NAMALWA (cell line): ENCODE data around the gene RBM15B.
A peak's percentile ranks its signal among the peaks of the same experiment; 100 is the strongest.
"Not testable (repeated sequence)": the region's sequence is repeated elsewhere in the genome, so short reads cannot be mapped to it uniquely, and the experiment has no call there.

Source experiments
- DNase-seq: peaks from one replicate; pipeline ENCODE4 v3.0.0-alpha.2; 2015; ENCODE audit warnings: low spot score

Gene RBM15B, protein sequence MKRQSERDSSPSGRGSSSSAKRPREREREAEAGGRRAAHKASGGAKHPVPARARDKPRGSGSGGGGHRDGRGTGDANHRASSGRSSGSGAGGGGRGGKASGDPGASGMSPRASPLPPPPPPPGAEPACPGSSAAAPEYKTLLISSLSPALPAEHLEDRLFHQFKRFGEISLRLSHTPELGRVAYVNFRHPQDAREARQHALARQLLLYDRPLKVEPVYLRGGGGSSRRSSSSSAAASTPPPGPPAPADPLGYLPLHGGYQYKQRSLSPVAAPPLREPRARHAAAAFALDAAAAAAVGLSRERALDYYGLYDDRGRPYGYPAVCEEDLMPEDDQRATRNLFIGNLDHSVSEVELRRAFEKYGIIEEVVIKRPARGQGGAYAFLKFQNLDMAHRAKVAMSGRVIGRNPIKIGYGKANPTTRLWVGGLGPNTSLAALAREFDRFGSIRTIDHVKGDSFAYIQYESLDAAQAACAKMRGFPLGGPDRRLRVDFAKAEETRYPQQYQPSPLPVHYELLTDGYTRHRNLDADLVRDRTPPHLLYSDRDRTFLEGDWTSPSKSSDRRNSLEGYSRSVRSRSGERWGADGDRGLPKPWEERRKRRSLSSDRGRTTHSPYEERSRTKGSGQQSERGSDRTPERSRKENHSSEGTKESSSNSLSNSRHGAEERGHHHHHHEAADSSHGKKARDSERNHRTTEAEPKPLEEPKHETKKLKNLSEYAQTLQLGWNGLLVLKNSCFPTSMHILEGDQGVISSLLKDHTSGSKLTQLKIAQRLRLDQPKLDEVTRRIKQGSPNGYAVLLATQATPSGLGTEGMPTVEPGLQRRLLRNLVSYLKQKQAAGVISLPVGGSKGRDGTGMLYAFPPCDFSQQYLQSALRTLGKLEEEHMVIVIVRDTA

DNA sequence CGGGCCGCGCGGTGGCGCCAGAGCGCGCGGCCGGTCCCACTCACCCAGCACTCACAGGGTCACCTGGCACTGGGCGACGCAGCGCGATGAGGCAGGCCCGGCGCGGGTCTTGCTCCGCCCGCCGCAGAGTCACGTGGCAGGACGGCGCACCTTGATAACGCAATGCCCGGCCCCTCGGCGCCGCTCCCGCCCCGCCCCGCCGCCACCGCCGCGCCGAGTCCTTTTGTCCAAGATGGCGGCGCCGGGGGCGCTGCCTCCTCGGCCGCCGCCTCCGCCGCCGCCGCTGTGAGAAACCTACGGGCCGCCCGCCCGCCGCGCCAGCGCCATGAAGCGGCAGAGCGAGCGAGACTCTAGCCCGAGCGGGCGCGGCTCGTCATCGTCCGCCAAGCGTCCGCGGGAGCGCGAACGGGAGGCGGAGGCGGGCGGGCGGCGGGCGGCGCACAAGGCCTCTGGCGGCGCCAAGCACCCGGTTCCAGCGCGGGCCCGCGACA, at the start of gene RBM15B:
Gene RBM15B, plus strand, starts transcription at position 211 of the 491 bp plus-strand sequence. Its CDS starts 115 bp downstream, at position 326.
- DNase-seq: peak; percentile 91

DNA sequence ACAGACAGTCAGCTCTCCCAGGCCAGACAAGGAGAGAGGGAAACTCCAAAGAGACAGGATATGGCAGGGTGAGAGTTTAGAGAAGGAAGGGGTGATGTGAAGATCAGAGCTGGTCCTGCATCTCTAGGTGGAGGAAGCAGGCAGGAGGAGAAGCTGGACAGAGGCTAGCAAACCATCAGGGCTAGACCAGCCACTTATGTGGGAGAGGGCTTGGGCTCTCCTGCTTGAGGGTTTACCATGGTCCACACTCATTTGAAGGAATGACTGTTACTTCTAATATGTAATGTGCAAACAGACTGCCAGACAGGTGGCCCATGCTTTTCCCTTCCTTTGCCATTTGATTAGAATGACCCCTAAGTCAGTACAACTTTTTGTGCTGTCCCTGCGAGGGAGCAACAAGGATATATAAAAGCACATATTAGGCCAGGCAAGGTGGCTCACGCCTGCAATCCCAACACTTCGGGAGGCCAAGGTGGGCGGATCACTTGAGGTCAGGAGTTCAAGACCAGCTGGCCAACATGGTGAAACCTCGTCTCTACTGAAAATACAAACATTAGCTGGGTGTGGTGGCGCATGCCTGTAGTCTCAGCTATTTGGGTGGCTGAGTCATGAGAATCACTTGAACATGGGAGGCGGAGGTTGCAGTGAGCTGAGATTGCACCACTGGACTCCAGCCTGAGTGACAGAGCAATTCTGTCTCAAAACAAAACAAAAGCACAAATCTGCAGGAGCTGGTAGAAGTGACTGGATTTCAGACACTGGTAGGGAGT, 47.0 kb upstream of the RBM15B start:
- DNase-seq: no peak

DNA sequence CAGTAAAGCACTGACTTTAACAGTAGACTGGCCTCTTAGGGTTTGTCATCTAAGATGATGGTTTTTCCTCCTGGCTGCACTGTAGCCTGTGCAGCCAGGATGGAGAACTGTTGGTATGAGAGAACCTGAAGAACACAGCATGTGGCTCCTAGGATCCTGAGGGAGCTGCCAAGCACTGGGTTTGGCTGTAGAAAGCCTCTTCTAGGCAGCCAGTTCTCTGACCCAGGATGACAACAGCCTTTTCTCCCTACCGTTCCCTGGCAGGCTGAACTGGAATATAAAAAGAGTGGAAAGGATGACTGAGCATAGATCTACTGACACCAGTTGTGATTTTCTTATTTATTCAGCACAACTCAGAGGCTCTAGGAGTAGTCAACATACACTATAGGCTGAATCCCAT, 40.3 kb upstream of the RBM15B start:
- DNase-seq: no peak

DNA sequence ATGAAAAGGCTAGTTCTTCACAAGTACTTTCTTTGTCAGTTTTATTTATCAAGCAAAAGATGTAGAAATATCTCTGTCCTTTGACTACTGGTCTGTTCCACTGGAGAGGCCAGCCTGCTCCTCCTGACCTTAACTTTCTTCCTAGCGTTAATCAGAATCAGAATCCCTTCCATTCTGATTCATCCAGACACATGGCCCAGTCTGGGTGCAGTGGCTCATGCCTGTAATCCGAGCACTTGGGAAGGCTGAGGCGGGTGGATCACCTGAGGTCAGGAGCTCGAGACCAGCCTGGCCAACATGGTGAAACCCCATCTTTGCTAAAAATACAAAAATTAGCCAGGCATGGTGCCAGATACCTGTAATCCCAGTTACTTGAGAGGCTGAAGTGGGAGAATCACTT, 38.0 kb upstream of the RBM15B start:
- no peak for DNase-seq

DNA sequence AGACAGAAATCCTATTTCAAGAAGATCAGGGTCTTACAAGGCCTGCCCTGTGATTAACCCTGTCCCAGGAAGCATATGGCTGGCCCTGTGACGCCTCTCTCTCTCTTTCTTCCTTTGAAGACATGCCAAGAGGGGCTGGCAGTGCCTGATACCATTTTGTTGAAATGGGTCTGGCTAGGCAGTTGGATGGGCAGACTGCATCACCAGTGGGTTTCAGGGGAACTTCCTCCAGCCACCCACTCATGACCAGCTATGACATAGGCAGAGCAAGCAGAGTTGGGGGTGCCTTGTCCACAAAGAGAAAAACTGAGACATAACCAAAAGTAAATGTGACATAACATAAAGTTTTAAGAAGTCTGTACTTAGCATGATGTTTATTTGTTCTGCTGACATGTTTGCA, 37.4 kb upstream of the RBM15B start:
- no peak for DNase-seq

DNA sequence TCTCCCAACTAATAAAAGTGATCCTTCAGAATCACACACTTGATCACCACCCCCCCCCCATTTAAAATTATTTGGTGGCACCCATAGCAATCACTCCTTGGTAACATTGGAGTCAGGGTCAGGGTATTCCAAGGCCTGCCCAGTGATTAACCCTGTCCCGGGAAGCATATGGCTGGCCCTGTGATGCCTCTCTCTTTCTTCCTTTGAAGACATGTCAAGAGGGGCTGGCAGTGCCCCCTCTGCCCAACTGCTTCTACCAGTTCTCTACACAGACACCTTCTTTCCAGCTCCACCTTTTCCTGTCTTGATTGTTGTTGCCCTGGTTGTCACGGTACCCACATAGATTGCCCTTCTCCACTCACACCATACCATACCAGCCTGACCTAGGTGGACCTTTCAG, 36.9 kb upstream of the RBM15B start:
- no peak for DNase-seq

DNA sequence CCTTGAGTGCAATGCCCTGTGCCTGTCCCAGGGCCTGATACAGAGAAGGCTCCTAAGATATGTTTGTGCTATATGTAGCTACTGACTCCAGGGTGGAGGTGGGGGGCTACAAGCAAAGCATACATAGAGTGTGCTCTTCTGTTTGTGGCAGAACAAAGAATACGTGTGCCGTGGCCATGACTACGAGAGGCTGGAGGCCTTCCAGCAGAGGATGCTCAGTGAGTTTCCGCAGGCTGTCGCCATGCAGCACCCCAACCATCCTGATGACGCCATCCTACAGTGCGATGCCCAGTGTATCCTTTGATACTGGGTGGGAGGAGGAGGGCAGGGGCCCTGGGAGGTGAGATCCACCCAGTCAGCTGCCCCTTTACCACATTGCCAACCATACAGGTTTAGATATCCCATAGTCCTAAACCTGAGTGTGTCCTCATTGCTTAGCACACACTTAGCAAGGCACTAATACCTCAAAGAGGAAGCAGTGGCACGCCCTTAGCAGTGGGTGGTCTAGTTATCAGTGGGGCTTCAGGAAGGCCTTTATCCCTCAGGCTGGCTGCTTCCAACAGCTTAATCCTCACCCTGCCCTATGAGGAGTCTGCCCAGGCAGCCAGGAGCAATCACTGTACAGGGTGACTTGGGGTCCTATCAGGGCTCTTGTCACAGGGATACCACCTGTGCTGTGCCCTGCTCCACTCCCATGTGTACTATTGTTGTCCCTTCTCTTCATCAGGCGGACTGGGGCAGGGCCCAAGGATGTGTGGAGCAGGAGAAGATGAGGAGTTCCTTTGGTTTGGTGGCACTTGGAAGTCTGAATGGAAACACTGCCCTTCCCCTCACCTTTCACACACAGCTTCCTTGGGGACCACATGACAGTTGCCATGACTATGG, 36.1 kb upstream of the RBM15B start:
- DNase-seq: no peak

DNA sequence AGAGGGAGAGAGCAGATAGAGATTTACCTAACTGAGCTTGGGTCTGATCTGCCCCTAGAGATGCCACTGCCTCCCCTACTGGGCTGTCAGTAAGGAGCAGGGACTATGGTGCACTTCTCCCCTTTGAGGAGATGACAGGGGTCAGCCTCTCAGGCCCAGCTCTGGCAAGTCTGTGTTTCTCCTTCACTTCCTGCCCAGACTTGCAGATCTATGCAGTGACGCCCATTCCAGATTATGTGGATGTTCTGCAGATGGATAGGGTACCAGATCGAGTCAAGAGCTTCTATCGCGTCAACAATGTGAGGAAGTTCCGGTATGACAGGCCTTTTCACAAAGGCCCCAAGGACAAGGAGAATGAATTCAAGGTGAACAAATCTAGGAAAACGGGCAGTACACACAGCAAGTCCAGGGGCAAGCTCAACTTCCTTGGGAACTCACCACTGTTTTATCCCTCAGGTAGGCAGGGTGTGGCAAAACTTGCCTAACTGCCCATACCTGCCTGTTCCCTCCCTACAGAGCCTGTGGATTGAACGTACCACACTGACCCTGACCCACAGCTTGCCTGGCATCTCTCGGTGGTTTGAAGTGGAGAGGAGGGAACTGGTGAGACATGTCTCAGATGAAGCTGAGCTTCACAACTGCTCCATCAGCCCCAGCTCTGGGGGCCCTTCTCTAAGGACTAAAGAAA, 35.0 kb upstream of the RBM15B start:
- DNase-seq: no peak

DNA sequence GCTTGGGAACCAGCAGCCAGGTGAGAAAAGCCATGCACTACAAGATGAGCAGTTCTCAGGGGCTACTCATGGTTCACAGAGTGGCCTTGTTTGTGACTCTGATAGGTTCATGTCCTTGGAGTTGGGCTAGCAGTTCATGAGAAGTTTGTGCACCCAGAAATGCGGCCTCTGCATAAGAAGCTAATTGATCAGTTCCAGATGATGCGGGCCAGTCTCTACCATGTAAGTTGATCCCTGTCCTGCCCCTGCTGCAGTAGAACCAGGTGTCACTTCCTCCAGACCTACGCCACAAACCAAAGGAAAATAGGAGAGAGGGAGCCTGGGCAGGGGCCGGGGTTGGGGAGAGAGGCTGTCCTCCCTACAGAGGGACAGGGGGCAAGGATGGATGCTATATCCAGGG, 33.2 kb upstream of the RBM15B start:
- DNase-seq: no peak

DNA sequence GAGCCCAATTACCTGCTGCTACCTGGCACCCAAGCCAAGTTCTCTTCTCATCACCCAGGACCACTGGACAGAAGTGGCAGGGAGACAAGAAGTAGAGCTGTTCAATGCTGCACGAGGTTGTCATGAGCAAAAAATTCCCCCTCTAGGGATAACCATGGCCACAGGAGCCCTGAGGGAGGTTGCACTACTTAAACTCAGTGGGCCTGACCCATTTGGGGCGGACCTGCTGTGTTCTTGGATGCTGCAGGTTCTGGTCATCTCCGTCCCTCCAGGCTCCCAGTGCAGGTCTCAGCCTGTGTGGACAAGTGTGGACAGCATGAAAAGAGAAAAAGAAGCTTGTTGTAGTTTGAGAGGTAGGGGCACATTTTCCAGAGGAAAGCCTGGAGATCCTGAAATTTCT, 32.1 kb upstream of the RBM15B start:
- DNase-seq: no peak

DNA sequence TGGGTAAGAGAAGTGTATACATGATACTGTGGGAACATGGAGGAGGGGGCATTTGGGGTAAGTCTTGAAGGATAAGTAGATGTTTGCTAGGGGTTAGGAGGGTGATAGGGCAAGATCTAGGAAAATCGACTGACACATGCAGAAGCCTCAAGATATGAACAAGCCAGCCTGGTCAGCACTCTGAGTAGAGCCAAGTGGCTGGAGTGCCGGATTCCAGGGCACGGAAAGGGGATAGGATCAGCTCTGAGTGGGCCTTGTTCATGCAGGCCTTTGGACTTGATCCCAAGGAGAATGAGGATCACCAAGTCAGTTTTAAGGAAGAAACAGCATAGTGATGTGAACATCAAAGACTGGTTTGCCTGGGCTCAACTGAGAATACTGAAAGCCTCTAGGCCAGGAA, 30.3 kb upstream of the RBM15B start:
- no peak for DNase-seq

DNA sequence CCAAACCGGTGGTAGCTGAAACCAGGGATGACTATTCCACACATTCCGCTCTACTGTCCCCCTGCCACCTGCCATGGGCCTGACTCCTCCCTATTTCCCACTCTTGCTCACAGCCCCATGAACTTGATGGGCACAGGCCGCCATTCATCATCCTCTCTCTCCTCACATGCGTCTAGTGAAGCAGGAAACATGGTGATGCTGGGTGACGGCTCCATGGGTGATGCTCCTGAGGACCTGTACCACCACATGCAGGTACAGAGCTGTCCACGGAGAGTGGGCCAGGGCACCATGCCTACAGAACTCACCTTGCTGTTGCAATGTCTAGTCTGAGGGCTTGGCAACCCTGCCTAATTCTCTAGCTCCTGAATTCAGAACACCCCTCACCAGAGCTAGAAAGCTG, 29.3 kb upstream of the RBM15B start:
- DNase-seq: no peak

DNA sequence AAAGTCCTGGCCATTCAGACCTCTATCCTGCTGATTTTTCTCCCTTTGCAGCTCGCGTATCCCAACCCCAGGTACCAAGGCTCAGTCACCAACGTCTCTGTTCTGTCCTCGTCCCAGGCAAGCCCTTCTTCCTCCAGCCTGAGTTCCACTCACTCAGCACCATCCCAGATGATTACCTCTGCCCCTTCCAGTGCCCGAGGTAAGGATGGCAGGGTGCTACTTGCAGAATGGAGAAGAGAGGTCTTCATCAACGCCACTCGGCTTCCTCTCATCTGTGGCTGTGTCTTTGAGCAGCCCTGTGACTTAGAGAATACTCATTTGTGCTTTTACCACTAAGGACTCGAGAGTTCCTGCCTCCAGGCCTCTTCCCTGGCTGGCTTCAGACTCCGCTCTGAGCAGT, 28.6 kb upstream of the RBM15B start:
- no peak for DNase-seq

DNA sequence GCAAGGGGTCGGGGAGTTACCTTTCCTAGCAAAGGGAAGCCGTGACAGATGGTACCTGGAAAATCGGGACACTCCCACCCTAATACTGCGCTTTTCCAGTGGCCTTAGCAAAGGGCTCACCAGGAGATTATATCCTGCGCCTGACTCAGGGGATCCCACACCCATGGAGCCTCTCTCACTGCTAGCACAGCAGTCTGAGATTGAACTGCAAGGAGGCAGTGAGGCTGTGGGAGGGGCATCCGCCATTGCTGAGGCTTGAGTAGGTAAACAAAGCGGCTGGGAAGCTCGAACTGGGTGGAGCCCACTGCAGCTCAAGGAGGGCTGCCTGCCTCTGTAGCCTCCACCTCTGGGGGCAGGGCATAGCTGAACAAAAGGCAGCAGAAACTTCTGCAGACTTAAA, 22.8 kb upstream of the RBM15B start:
- not testable (repeated sequence) for DNase-seq

DNA sequence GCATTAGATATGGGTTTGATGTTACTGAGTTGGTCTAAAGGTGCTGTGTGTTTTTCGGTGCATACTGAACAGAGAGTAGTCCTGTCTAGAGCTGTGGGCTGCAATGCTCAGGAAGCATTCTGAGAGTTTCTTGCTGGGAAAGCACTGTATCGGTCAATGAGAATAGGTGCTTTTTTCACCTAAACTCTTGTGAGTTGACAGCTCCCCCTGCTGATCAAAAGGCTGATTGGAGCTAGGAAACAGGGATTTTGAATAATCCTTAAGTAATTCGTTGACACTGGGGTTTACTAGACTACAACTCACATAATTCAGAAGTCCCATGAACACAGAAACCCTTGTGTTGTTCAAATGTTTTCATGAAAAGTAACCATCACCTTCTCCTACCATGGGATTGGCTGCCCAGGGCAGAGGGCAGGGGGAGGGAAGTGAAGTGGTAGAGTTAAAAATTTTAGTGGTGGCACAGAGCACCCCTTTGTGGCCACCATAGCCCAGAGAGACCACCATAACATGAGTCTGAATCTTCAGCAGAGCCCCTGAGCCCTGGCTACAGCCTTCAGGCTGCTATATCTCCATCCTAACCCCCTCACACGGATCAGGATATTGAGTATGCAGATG, 19.0 kb upstream of the RBM15B start:
- peak; percentile 53 for DNase-seq

DNA sequence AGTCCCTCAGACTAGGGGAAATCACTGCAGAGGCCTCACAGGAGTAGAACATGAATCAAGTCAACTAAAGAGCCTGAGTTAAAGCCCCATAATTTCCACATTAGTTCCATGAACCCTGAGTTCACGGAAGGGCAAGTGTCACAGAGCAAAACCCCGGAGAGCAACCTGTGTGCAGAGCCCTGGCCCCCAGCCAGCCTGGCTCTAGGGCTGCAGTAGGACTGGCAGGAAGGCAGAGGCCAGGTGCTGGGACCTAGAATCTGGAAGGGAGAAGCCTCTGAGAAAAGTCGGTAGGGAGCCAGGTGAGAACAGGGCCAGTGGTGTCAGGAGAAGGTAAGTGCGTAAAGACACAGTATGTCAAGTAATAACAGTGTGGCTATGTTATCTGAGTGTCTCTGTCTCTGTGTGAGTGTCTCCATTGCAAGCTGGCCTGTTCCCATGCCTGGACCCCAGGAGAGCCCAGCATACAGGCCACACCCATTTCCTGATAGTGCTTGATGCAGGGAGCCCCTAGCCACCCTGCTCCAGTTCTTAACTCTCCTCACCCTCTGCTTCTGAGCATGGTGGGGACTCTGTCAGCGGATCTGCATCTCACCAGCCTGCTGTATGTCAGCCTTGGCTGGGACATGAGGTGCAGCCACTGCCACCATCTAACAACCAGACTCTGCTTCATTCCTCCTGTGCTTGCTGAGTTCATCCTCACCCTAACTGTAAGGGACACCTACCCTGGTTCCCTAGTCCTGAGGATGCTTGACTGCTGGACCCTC, 17.2 kb upstream of the RBM15B start:
- DNase-seq: no peak

DNA sequence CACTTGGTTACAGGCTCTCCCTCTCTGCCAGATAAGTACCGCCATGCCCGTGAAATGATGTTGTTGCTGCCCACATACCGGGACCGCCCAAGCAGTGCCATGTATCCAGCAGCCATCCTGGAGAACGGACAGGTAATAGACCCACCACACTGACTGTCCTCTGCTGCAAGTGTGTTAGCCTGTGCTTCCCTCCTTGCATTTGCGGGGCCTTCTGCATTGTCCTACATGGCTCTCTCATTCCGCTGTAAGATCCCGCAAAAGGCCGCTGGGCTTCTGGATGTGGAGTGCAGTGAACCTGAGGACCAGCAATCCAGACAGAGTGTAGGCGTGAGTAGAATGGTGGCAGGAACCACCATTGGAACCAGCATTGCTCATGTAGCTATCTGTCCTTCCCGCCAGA, 16.6 kb upstream of the RBM15B start:
- no peak for DNase-seq

DNA sequence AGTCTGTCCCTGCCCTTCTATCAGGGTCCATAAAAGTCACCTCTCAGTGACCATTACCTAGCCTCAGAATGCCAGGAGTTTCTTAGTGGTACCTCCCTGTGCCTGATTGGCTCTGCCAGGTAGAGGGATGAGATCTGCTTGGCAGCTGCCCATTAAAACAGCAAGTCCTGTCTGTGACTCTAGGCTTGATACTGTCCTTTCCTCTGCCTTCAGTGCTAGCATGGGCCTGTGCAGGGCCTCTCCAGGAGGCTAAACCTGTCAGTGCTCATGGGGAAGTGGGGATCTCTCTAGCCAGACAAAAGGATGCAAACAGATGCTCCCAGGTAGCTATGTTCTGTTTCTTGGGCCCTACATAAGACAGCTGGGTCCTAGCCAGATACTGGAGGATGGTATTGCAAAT, 15.9 kb upstream of the RBM15B start:
- DNase-seq: no peak

DNA sequence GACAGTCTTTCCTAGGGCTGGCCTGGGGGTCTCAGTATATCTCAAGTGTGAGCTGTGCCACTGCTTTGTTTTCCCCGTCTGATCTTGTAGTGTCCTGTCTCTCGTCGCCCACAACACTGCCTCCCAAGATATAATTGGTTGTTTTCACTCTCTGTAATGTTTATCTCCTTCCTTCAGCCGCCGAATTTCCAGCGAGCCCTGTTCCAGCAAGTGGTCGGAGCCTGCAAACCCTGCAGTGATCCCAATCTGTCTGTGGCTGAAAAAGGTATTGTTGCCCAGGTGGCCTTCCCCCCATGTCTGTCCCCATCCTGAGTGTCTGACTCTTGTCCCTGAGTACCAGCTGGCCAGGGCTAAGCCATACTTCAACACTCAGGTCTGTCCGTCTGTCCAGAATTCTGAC, 15.5 kb upstream of the RBM15B start:
- no peak for DNase-seq
